Upper lobe of left lung (tissue), 4 donors: ENCODE data around the gene TSSK2.

ENCODE experiments used
- CTCF ChIP-seq, 6 experiments: fragments of 450-650 bp in 4 of 6; fragments of 200-600 bp in 2 of 6; sonication (generic) in 2 of 6; IDR thresholded peaks; one replicate each; pipeline ENCODE4 v1.5.1; 2016 to 2019; ENCODE audit warnings: antibody characterized with exemption in 6 of 6
- POLR2A ChIP-seq, 4 donors: fragments of 450-650 bp; IDR thresholded peaks; one replicate each; pipeline ENCODE4 v1.5.1; 2016 to 2017; ENCODE audit warnings: antibody characterized with exemption in 4 of 4, mild to moderate bottlenecking in 2 of 4

DNA sequence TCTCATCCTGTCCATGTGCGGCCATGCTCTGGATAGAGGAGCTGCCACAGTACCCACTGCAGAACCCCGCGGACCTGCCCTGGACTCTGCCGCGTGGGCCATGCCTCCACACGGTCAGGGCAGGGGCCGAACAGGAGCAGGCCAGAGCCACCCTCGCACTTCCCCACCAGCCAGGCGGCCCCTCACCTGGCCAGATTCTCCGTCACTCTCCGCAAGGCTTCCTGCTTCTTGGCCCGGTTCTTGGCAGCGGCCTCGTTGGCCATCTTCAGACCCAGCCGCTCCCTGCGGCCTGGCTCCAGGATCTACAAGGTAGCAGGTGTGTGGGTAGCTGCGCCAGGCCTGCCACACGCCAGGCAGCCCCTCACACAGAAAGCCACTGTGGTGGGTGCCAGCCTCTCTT, 3.8 kb downstream of the TSSK2 start:
- TF ChIP-seq CTCF (IDR thresholded peaks at IDR 0.05) (no peak), POLR2A (IDR thresholded peaks at IDR 0.05) (no peak)
